Measurements from ENCODE around the gene RNF7. TPM values are rescaled to one million over a fixed set of nuclear protein-coding genes. Genes with fewer than 3 reads are reported as not detected.

The RNF7 gene
- total and polyA plus RNA-seq, 2 of the 13 experiments (the other 11 are each of a cell fraction or from before 2014, with no cell fraction given), result 66.4 to 94.7 TPM

DNA sequence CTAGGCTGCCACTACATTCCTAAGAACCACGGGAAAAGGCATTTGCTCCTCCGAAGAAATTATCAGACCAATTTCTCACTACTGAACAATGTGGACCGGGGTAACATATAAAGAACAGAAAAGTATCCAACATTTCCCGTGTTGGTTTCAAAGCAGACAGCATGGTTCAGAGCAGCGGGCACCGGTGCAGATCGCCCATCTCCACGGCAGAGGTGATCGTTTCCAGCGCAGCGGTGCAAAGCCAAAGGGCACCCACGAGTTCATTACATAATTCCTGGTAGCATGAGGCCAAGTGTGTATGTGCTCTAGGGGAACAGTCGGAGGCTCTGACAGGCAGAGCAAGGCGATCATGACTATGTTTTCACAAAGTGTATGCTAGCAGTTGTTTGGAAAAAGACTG, 38.3 kb downstream of the RNF7 start (continued):
- TF ChIP-seq ZNF143 (CRISPR knock-in tag; IDR thresholded peaks at IDR 0.05) (no peak), EEA1 (CRISPR knock-in tag; IDR thresholded peaks at IDR 0.05; ENCODE audit: borderline replicate concordance) (no peak), ZNF710 (CRISPR knock-in tag; IDR thresholded peaks at IDR 0.05; ENCODE audit: borderline replicate concordance) (no peak)
- TF ChIP-seq, protein P1, sequence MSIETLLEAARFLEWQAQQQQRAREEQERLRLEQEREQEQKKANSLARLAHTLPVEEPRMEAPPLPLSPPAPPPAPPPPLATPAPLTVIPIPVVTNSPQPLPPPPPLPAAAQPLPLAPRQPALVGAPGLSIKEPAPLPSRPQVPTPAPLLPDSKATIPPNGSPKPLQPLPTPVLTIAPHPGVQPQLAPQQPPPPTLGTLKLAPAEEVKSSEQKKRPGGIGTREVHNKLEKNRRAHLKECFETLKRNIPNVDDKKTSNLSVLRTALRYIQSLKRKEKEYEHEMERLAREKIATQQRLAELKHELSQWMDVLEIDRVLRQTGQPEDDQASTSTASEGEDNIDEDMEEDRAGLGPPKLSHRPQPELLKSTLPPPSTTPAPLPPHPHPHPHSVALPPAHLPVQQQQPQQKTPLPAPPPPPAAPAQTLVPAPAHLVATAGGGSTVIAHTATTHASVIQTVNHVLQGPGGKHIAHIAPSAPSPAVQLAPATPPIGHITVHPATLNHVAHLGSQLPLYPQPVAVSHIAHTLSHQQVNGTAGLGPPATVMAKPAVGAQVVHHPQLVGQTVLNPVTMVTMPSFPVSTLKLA (IDR thresholded peaks at IDR 0.05), result no peak

- CTCF ChIA-PET (ENCODE audit: low intra/inter-chr PET ratio, low total read pairs), result no interaction called here
- WGBS (ENCODE audit: low lambda C conversion rate), result 78% methylated on average over 12 of the region's 15 CpGs
- no TSS peak for BruUV-seq (replicated peaks)
- no peak for TF ChIP-seq FOXO4 (CRISPR knock-in tag; conservative IDR thresholded peaks at IDR 0.05)
- no peak for TF ChIP-seq SOX6 (IDR thresholded peaks at IDR 0.05)
- no peak for TF ChIP-seq SOX6 (CRISPR knock-in tag; IDR thresholded peaks at IDR 0.05)
- no peak for TF ChIP-seq ZNF552 (CRISPR knock-in tag; IDR thresholded peaks at IDR 0.05; ENCODE audit: borderline replicate concordance)
- TF ChIP-seq, protein P2, sequence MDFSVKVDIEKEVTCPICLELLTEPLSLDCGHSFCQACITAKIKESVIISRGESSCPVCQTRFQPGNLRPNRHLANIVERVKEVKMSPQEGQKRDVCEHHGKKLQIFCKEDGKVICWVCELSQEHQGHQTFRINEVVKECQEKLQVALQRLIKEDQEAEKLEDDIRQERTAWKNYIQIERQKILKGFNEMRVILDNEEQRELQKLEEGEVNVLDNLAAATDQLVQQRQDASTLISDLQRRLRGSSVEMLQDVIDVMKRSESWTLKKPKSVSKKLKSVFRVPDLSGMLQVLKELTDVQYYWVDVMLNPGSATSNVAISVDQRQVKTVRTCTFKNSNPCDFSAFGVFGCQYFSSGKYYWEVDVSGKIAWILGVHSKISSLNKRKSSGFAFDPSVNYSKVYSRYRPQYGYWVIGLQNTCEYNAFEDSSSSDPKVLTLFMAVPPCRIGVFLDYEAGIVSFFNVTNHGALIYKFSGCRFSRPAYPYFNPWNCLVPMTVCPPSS (IDR thresholded peaks at IDR 0.05), result no peak
- TF ChIP-seq ZBTB10 (CRISPR knock-in tag; IDR thresholded peaks at IDR 0.05; ENCODE audit: borderline replicate concordance), result no peak
- TF ChIP-seq ZNF768 (CRISPR knock-in tag; IDR thresholded peaks at IDR 0.05), result no peak
- TF ChIP-seq KAT7 (CRISPR knock-in tag; IDR thresholded peaks at IDR 0.05; ENCODE audit: borderline replicate concordance), result no peak
- no peak for TF ChIP-seq ZNF883 (CRISPR knock-in tag; IDR thresholded peaks at IDR 0.05; ENCODE audit: not compliant biosample characterization)
These were observed 38.8 kb downstream of the RNF7 start for GRCh38 chr3:141776885-141777284.

More at GRCh38 chr3:141776885-141777284, 38.8 kb downstream of the RNF7 start:
- POLR2A ChIA-PET, result no interaction called here
- intact Hi-C loops (cut with micrococcal nuclease; ENCODE audit: unreplicated experiment) (no loop called here), in situ Hi-C loops (cut with HindIII; ENCODE audit: extremely low pct_ligation_motif_present, low pct_unique_long_range_greater_than_20kb) (no loop called here)
- Histone ChIP-seq H4K20me1 (ENCODE audit: insufficient read depth, low read length) (no peaks in the 10 kb centered on the region), H3K27ac (ENCODE audit: extremely low read length, insufficient read depth, low read length) (no peak overlapping the region), H3K9ac (ENCODE audit: insufficient read depth, low read depth, low read length) (no peak overlapping the region), H3K9me3 (ENCODE audit: low read length) (no peaks in the 10 kb centered on the region), H3K4me1 (ENCODE audit: insufficient read depth, low read length) (no peaks in the 10 kb centered on the region), H2AFZ (ENCODE audit: low read length) (no peak overlapping the region), H3K79me2 (ENCODE audit: insufficient read depth, low read length) (no peaks in the 10 kb centered on the region), H3K36me3 (replicated peaks in 1 of 2; ENCODE audit: control insufficient read depth in 1 of 2, insufficient read depth in 2 of 2, low read length in 2 of 2) (no peaks in the 10 kb centered on the region), H3K4me2 (ENCODE audit: low read depth, low read length) (no peak overlapping the region), H3K4me3 (replicated peaks in 1 of 3; ENCODE audit: insufficient read depth in 1 of 3, low read depth in 2 of 3, low read length in 3 of 3) (no peak overlapping the region), H3K27me3 (ENCODE audit: control insufficient read depth in 1 of 2, insufficient read depth in 2 of 2, low read length in 2 of 2) (peaks cover 0 to 3% of the 10 kb centered on the region in 2 experiments; a peak in 1 of 5 replicates)
- ATAC-seq, result no peak
- no peak for DNase-seq (ENCODE audit: low spot score)
- FAIRE-seq, result no peak
